Activated CD8-positive, alpha-beta memory T cell treated with anti-CD3 and anti-CD28 coated beads for 48 hours (primary cell): ENCODE measurements around the gene SDC4.

Experiments
- DNase-seq, 3 experiments: peaks; one replicate each; pipeline ENCODE4 v3.0.0-alpha.2; 2020; ENCODE audit warnings: low read depth in 2 of 3, low spot score in 2 of 3

SDC4 gene

DNA sequence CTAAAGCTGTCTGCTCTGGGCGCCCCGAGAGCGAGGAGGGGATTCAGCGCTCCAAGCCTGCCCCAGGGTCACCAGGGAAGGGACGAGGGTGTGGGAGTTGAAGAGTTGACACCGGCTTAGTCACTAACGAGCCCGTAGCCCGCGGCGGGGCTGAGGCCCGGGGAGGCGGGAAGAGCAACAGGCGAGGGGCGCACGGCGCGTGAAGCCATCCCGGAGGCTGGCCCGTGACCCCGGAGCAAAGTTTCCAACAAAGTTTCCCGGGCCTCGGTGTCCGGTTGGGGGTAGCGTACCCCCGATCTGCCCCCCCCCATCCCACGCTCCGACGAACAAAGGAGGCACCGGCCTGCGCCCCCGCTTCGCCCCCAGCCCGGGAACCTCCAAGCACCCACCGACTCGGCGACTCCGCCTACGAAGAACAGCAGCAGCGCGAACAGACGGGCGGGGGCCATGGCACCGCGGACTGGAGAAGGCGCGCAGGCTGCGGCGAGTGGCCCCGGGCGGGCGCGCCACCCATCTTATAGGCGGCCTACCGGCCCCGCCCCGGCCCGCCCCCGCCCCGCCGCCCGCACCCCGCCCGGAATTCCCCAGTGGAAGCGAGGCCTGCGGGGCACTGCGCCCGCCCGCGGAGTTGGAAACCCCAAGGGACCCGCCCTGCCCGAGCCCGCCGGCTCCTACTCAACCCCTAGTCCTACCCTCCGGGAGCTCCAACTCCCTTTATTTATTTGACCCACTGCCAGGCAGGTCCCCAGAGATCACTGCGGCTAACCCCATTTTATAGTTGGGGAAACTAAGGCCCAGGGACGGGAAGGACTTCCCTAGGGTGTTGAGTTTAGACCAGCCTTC lies at the start of gene SDC4:
Gene SDC4, minus strand, starts transcription at position 489 of the 843 bp plus-strand sequence. Its CDS starts 40 bp downstream, at position 449.
- DNase-seq: peak; percentile 52 to 66 (median 59)

- no peak for DNase-seq
Measured at GRCh38 chr20:45395114-45395415, 46.8 kb upstream of the SDC4 start.

DNA sequence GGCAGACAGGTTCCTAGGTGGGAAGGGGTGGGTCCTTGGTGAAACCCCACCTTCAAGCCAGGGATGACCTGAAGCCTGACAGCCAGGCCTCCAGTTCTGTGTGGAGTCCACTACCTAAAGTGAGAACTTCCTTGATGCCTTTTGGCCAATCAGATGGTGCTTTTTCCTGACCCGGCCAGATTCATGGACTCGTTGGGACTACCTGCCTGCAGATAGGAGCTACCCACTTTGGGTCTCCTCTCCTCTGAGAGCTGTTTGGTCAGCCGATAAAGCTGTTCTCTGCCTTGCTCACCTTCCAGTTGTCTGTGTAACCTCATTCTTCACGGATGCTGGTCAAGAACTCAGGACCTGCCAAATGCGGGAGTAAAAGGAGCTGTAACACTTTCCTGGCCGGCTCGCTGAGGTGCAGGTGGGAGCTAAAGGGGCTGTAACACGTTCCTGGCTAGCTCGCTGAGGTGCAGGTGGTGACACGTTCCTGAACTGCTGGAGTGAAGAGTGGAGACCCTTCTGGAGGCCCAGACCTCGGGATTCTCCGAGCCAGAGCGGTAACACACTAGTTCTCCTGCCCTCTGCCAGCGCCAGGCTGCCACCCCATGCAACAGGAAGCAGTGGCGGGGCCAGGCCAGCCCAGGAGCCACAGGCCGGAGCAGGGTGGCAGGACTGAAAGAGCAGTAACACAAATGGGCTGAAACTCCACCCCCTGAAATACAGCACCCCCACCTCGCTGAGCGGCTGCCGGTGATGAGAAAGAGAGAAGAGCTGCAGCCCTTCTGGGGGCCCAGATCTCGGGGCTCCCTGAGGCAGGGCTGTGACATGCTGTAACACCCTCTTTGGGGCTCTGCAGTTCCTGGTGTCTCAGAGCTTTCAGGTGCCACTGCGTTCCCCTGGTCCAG lies 46.2 kb upstream of the SDC4 start:
- no peak for DNase-seq

GRCh38 chr20:45392733-45393132 lies 44.5 kb upstream of the SDC4 start:
- no peak for DNase-seq

- DNase-seq: no peak
Measured at GRCh38 chr20:45391559-45391958, 43.3 kb upstream of the SDC4 start.

- no peak for DNase-seq
Measured at GRCh38 chr20:45390931-45391330, 42.7 kb upstream of the SDC4 start.

DNA sequence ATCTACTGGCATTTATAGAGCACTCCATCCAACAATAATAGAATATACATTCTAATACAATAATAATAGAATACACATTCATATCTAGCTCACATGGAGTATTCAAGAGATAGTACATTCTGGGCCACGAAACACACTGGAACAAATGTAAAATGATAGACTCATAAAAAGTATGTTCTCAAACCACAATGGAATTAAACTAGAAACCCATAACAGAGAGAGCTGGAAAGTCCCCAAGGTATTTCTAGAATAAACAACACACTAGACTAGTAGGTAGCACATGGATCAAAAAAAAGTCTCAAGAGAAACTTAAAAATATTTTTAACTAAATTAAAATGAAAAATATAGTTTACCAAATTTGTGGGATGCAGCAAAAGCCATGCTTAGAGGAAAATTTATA lies 39.0 kb upstream of the SDC4 start:
- no peak for DNase-seq

DNA sequence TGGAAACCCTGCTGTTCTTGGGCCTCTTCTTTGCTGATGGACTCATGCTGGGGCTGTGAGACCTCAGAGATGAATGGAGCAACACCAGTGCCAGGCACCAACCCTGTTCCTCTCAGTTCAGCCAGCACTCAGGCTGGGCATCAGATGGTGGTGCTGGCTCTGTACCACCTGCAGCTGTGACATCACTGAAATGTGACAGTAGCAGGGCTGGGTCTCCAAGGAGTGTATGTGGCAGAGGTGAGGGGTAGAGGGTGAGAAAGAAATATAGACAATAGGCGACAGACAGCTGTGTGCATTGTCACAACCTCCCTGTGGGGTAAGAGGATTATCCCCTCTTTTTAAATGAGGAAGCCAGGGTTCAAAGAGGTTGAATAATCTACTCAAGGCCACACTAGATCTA lies 30.0 kb upstream of the SDC4 start, which contains the start of gene TP53TG5:
Gene TP53TG5, minus strand, starts transcription at position 135 of the 400 bp plus-strand sequence. Its CDS starts 89 bp downstream, at position 46.
- DNase-seq: no peak

DNA sequence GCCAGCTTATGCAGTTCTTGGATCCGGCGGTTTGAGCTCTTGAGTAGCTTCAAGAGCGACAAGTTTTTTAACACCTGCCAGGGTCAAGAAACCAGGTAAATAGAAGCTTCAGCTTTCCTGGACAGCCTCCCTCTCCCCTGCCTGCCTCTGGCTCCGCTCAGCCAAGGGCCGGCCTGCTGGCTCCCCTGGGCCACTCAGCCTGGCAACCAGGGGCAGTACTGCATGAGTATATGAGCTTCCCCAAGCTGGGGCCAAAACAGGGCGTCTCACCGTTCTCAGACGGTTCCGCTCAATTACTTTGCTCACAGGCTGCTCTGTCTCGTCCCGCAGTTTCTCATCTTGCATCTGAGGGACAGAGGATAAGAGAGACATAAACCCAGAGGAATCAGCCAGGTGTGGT lies 29.0 kb upstream of the SDC4 start:
- no peak for DNase-seq

GRCh38 chr20:45374966-45375365 lies 26.7 kb upstream of the SDC4 start:
- DNase-seq: no peak

GRCh38 chr20:45374101-45374467 lies 25.9 kb upstream of the SDC4 start:
- DNase-seq: no peak

- DNase-seq: peak; percentile 68 to 93 (median 80)
Measured at GRCh38 chr20:45373353-45374100, 25.3 kb upstream of the SDC4 start.

DNA sequence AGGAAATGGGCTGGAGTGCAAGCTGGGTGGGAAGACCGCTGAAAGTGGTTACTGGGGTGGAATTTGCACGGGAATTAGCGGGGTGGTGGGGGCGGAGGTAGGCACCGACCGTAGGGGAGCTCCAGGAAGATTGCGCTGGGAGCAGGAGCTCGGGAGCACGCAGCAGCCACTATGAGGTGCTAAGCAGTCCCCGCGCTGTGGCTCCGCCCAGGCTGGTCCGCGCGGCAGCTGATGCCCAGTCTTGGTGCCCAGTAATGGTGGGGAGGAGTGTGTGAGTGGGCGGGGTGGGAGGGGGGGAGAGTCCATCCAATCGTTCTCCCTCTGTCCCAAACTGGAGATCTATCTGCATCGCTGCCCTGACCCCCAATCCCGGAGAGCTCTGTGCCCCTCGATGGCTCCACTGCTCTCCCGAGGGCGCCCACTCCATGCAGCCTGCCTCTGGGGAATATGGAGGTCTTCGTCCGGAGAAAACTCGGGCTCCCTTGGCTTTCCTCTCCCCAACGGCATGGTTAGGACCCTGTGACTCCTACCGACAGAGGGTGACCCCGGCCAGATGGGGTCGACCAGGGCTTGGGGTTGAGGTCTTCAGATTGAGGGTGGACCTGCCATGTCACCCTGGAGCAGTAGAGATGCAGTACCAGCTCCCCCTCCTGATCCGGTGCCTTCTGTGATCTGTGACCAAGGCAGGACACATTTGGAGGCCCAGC lies 24.6 kb upstream of the SDC4 start:
- DNase-seq: no peak

DNA sequence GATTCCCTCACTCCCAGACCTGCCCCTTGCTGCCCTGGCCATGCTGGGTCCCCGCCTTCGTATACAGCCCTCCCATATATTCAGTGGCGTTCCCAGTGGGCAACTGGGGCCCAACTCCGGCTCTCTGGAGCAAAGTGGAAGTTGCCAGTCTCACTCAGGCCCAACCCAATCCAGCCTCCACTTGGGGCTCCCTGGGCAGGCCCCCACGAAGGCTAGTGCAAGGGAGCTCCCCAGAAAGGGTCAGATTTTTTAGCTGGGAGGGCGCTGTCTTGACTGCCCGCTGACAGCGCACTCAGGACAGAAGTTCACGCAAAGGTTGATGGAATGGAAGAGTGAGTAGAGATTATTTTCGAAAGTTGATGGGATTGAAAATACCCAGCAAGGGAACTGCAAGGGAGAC lies 24.0 kb upstream of the SDC4 start:
- DNase-seq: no peak

DNA sequence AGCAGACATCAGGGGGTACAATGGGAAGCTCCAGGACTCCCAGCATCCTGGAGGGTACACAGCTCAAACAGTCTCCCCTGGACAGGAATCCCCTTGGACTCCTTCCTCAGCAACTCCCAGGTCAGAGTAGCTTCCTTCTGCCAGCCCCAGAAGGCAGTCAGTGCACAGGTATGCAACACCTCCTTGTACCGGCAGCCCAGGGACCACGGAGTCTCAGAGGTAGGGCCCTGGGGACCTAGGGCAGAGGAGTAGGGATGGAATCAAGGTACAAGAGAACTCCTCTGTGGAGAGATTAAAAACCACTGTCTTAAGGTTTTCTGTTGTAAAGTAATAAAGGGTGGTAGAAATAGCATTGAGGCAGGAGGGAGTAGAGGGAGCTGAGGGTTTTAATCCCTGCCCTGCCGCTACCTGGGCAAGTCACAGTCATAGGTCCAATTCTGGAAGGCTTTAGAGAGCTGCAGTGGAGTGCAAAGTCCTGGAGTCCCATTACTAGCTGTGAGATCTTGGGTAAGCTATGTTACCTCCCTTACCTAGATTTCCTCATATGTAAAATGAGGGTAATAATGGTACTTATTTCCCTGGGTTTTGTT lies 22.4 kb upstream of the SDC4 start:
- DNase-seq: no peak

DNA sequence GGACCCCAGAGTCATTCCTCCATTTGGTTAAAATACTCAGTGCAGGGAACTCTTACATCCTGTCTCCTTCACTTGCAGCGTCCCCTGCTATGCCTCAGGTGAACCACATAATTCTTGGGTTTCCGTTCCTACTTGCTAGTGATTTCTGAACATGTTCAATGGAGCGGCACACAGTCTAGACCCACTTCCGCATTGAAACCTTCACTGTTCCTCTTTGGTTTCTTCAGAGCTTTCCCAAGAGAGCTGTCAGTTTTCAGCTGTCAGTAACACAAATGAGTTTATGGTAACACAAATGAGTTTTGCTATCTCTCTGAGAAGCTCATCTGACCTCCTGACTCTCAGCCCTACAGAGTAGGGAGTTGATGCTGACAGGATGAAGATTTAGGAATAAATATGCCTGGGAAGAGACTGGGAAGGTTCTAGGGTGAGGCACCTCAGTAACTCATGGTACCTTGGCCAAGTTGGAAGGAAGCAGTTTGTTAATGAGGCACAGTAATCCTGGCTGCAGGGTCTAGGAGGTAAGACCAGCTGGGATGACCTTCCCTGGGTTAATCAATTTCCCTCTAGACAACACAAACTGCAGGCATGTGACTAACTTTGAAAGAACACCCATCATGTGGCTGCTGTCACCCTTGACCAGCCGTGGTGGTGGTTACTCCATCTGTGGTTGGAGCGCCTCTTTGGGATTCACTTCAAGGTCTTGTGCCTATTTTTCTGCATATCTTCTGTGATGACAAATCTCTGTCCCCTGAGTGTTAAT lies 20.2 kb upstream of the SDC4 start:
- DNase-seq: no peak

- DNase-seq: no peak
Measured at GRCh38 chr20:45367126-45367525, 18.9 kb upstream of the SDC4 start.

DNA sequence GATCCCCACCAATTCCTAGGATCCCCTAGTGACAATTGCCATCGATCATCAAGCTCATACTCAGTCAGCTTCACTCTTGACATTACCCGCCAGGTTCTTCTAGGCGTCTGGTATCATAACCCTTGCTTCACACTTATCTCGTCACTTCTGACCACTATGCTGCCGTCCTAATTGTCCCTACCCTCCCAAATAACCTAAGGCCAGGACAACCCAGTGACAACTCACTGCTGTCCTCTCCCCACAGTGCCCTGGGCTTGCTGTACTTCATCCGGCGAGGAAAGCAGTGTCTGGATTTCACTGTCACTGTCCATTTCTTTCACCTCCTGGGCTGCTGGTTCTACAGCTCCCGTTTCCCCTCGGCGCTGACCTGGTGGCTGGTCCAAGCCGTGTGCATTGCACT lies 18.4 kb upstream of the SDC4 start:
- DNase-seq: no peak

DNA sequence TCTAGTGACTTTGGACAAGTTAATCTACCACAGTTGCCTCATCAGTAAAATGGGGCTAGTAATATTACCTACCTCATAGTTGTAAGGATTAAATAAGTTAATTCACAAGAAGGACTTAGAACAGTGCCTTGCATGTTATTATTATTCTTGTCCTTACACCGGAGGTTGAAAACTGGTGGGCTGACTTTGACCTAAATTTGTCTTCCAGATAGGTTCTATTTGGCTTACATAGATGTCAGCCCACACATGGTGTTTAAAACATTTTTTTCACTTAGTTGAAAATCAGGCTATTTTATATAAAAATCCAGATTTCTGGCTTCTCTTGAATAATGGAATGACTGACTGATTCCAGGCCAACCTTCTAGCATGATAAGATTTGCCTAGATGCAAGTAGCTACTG lies 18.0 kb upstream of the SDC4 start:
- no peak for DNase-seq

DNA sequence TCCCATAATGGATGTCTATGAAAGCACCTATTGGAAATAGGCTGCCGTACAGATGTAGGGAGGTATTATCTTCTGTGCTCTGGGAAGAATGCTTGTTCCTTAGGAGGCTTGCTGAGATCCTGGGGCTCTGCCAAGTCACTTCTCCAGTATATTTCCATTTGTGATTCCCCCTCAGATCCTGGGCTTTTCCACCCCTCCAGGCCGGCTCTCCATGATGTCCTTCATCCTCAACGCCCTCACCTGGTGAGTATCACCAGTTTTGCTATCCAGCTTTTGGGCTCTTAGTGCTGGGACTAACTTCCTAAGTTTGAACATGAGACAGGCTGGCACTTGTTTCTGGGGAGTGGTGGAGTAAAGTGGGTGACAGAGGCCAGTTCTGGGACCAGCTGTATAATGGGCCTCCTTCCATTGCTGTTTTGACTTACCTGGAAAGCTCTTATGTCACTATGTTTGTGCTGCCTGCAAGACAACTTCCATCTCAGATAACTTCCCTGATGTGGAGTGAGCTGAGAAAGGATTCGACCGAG lies 17.3 kb upstream of the SDC4 start:
- DNase-seq: no peak
